ENCODE measurements around the gene GPC1. TPM values are rescaled to one million over a fixed set of nuclear protein-coding genes. Genes with fewer than 3 reads are reported as not detected.
A peak's percentile ranks its signal among the peaks of the same experiment; 100 is the strongest.

The GPC1 gene
- total RNA-seq, 2 experiments from 2014 or later, result 5.8 to 7.9 TPM

- Mint-ChIP-seq H3K9me3 (peaks cover 3% of the 10 kb centered on the region), H3K27me3 (no peaks in the 10 kb centered on the region), H3K27ac (no peak overlapping the region), H3K36me3 (ENCODE audit: low read depth) (no peaks in the 10 kb centered on the region), H3K4me1 (no peaks in the 10 kb centered on the region), H3K4me3 (no peak overlapping the region)
- peak; percentile 8 for DNase-seq
- CTCF ChIA-PET, result no interaction called here
- POLR2A ChIA-PET, result no interaction called here
Observed at GRCh38 chr2:240467149-240467642, 31.7 kb downstream of the GPC1 start.

GRCh38 chr2:240467659-240468302 lies 32.3 kb downstream of the GPC1 start:
- Mint-ChIP-seq H3K9me3 (peaks cover 5% of the 10 kb centered on the region), H3K27me3 (no peaks in the 10 kb centered on the region), H3K27ac (no peak overlapping the region), H3K4me1 (no peaks in the 10 kb centered on the region), H3K4me3 (no peak overlapping the region), H3K36me3 (ENCODE audit: low read depth) (no peaks in the 10 kb centered on the region)
- ChIA-PET POLR2A (no interaction called here), CTCF (no interaction called here)
- DNase-seq, result peak; percentile 14

GRCh38 chr2:240468303-240469238 lies 33.1 kb downstream of the GPC1 start:
- CTCF ChIA-PET, result no interaction called here
- DNase-seq, result no peak
- peaks cover 3% of the 10 kb centered on the region for H3K36me3 Mint-ChIP-seq (ENCODE audit: low read depth)
- POLR2A ChIA-PET, result no interaction called here
- H3K27me3 Mint-ChIP-seq, result no peaks in the 10 kb centered on the region
- no peak overlapping the region for H3K4me3 Mint-ChIP-seq
- no peaks in the 10 kb centered on the region for H3K4me1 Mint-ChIP-seq
- H3K27ac Mint-ChIP-seq, result no peak overlapping the region
- peaks cover 11% of the 10 kb centered on the region for H3K9me3 Mint-ChIP-seq

GRCh38 chr2:240469239-240469636 lies 33.8 kb downstream of the GPC1 start:
- Mint-ChIP-seq H3K4me1 (no peaks in the 10 kb centered on the region), H3K27me3 (no peaks in the 10 kb centered on the region), H3K9me3 (peaks cover 14% of the 10 kb centered on the region), H3K27ac (no peak overlapping the region), H3K4me3 (no peak overlapping the region), H3K36me3 (ENCODE audit: low read depth) (peaks cover 6% of the 10 kb centered on the region)
- ChIA-PET CTCF (no interaction called here), POLR2A (no interaction called here)
- peak; percentile 11 for DNase-seq

- ChIA-PET CTCF (no interaction called here), POLR2A (no interaction called here)
- peaks cover 14% of the 10 kb centered on the region for H3K9me3 Mint-ChIP-seq
- no peak overlapping the region for H3K4me3 Mint-ChIP-seq
- DNase-seq, result no peak
- no peaks in the 10 kb centered on the region for H3K4me1 Mint-ChIP-seq
- peaks cover 8% of the 10 kb centered on the region for H3K36me3 Mint-ChIP-seq (ENCODE audit: low read depth)
- H3K27me3 Mint-ChIP-seq, result no peaks in the 10 kb centered on the region
- no peak overlapping the region for H3K27ac Mint-ChIP-seq
Observed at GRCh38 chr2:240469740-240470139, 34.3 kb downstream of the GPC1 start.

GRCh38 chr2:240472078-240472790 lies 36.8 kb downstream of the GPC1 start:
- H3K4me3 Mint-ChIP-seq, result no peak overlapping the region
- peaks cover 8% of the 10 kb centered on the region for H3K36me3 Mint-ChIP-seq (ENCODE audit: low read depth)
- no peaks in the 10 kb centered on the region for H3K27me3 Mint-ChIP-seq
- H3K27ac Mint-ChIP-seq, result no peak overlapping the region
- DNase-seq, result no peak
- H3K9me3 Mint-ChIP-seq, result peaks cover 14% of the 10 kb centered on the region
- no peaks in the 10 kb centered on the region for H3K4me1 Mint-ChIP-seq
- ChIA-PET CTCF (no interaction called here), POLR2A (no interaction called here)

GRCh38 chr2:240473211-240473610 lies 37.7 kb downstream of the GPC1 start:
- no peak overlapping the region for H3K27ac Mint-ChIP-seq
- no peaks in the 10 kb centered on the region for H3K4me1 Mint-ChIP-seq
- H3K36me3 Mint-ChIP-seq (ENCODE audit: low read depth), result peaks cover 8% of the 10 kb centered on the region
- POLR2A ChIA-PET, result no interaction called here
- no peak for DNase-seq
- CTCF ChIA-PET, result interaction anchor here (0.7 to 1.0 kb wide), 2 partner anchors 251 to 462 kb away, joined by 3 to 4 read pairs; no protein-coding TSS in a partner anchor
- no peak overlapping the region for H3K4me3 Mint-ChIP-seq
- no peaks in the 10 kb centered on the region for H3K27me3 Mint-ChIP-seq
- peaks cover 14% of the 10 kb centered on the region for H3K9me3 Mint-ChIP-seq

- no peak overlapping the region for H3K27ac Mint-ChIP-seq
- no peak for DNase-seq
- H3K36me3 Mint-ChIP-seq (ENCODE audit: low read depth), result peaks cover 8% of the 10 kb centered on the region
- H3K27me3 Mint-ChIP-seq, result no peaks in the 10 kb centered on the region
- H3K4me1 Mint-ChIP-seq, result no peaks in the 10 kb centered on the region
- peaks cover 9% of the 10 kb centered on the region for H3K9me3 Mint-ChIP-seq
- POLR2A ChIA-PET, result no interaction called here
- CTCF ChIA-PET, result no interaction called here
- no peak overlapping the region for H3K4me3 Mint-ChIP-seq
Observed at GRCh38 chr2:240477916-240478315, 42.5 kb downstream of the GPC1 start.

GRCh38 chr2:240478346-240479110 lies 43.1 kb downstream of the GPC1 start:
- POLR2A ChIA-PET, result no interaction called here
- Mint-ChIP-seq H3K27ac (no peak overlapping the region), H3K27me3 (no peaks in the 10 kb centered on the region), H3K4me1 (no peaks in the 10 kb centered on the region), H3K4me3 (no peak overlapping the region), H3K36me3 (ENCODE audit: low read depth) (peaks cover 5% of the 10 kb centered on the region), H3K9me3 (peaks cover 4% of the 10 kb centered on the region)
- CTCF ChIA-PET, result no interaction called here
- DNase-seq, result no peak

- no peak overlapping the region for H3K27ac Mint-ChIP-seq
- H3K4me3 Mint-ChIP-seq, result no peak overlapping the region
- H3K27me3 Mint-ChIP-seq, result no peaks in the 10 kb centered on the region
- no peaks in the 10 kb centered on the region for H3K4me1 Mint-ChIP-seq
- CTCF ChIA-PET, result no interaction called here
- H3K36me3 Mint-ChIP-seq (ENCODE audit: low read depth), result peaks cover 2% of the 10 kb centered on the region
- H3K9me3 Mint-ChIP-seq, result no peaks in the 10 kb centered on the region
- POLR2A ChIA-PET, result no interaction called here
- DNase-seq, result peak; percentile 11
Observed at GRCh38 chr2:240479111-240479501, 43.6 kb downstream of the GPC1 start.

GRCh38 chr2:240480834-240481623 lies 45.6 kb downstream of the GPC1 start:
- no peaks in the 10 kb centered on the region for H3K9me3 Mint-ChIP-seq
- H3K27ac Mint-ChIP-seq, result no peak overlapping the region
- no peak overlapping the region for H3K4me3 Mint-ChIP-seq
- no peaks in the 10 kb centered on the region for H3K4me1 Mint-ChIP-seq
- H3K27me3 Mint-ChIP-seq, result no peaks in the 10 kb centered on the region
- H3K36me3 Mint-ChIP-seq (ENCODE audit: low read depth), result no peaks in the 10 kb centered on the region
- ChIA-PET POLR2A (no interaction called here), CTCF (no interaction called here)
- peak; percentile 9 for DNase-seq

GRCh38 chr2:240481720-240482119 lies 46.3 kb downstream of the GPC1 start:
- peak; percentile 10 for DNase-seq

More at GRCh38 chr2:240481720-240482119, 46.3 kb downstream of the GPC1 start:
- CTCF ChIA-PET, result no interaction called here
- no peaks in the 10 kb centered on the region for H3K36me3 Mint-ChIP-seq (ENCODE audit: low read depth)
- POLR2A ChIA-PET, result no interaction called here
- H3K4me1 Mint-ChIP-seq, result no peaks in the 10 kb centered on the region
- H3K27ac Mint-ChIP-seq, result no peak overlapping the region
- H3K9me3 Mint-ChIP-seq, result no peaks in the 10 kb centered on the region
- no peaks in the 10 kb centered on the region for H3K27me3 Mint-ChIP-seq
- H3K4me3 Mint-ChIP-seq, result no peak overlapping the region

Measured in activated CD4-positive, alpha-beta memory T cell treated with anti-CD3 and anti-CD28 coated beads, Interleukin-2, amount 10 ng/mL, durations not matched to agents 7 days and 5 days (primary cell).